ENCODE results near the gene NKG7.

The NKG7 gene

GRCh38 chr19:51389143-51389542 lies 16.7 kb upstream of the NKG7 start:
- no peak for DNase-seq

DNA sequence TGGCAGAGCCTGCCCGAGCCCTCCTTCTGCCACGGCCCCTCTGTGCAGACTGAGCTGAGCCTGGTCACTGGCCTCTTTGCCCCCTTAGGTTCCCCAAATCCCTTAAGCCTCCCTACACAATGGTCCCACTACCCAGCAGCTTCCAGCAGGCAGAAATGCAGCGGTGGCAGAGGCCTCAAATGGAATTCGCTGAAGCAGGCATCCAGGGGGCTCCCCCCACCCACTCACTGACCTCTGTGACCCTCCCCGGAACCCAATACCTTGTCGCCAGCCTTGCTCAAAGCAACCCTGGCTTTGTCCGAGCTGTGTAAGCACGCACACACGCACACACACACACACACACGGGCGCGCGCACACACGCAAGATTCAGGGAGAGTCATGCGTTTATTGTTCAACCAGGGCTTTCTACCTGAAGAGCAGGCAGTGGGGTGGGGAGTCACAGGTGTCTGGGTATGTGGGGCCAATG lies 15.5 kb upstream of the NKG7 start, which contains the start of gene LIM2:
LIM2 (minus strand) TSS at position 51 of the 466 bp plus-strand sequence. CDS start 531 bp downstream, outside the sequence.
- DNase-seq, result no peak

- DNase-seq, result no peak
Measured at GRCh38 chr19:51386882-51387520, 14.5 kb upstream of the NKG7 start.

DNA sequence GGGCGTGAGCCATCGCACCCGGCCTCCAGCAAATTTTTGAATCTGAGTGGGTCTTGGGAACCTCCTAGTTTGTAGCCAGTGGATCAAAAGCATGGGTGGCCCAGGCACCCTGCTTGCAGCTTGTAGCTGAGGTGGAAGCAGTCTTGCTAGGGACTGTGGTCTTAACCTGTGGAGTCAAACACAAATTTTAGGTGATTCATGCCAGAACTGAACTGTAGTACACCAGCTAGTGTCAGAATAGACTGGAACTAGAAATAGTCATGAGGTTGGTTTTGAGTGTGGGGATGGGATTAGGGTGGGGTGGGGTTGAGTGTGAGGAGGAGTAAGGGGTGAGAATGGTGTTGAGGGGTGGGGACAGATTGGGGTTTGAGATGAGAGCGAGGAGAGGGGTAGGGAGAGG lies 9.6 kb upstream of the NKG7 start:
- no peak for DNase-seq

GRCh38 chr19:51380379-51380778 lies 7.9 kb upstream of the NKG7 start:
- DNase-seq, result no peak

DNA sequence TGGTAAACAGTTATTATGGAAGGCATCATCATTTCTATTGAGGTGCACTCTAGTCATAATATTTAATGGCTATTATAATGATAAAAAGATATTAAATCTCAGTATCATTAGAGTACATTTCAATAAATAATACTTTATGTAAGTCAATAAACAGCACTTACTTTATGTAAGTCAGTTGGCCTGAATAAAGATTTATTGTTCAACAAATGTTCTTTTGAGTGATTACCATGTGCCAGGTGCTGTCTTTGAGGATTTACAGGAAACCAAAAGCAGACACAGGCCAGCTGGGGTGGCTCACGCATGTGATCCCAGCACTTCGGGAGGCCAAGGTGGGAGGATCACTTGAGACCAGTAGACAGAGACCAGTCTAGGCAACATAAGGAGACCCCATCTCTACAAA lies 5.0 kb upstream of the NKG7 start:
- no peak for DNase-seq

DNA sequence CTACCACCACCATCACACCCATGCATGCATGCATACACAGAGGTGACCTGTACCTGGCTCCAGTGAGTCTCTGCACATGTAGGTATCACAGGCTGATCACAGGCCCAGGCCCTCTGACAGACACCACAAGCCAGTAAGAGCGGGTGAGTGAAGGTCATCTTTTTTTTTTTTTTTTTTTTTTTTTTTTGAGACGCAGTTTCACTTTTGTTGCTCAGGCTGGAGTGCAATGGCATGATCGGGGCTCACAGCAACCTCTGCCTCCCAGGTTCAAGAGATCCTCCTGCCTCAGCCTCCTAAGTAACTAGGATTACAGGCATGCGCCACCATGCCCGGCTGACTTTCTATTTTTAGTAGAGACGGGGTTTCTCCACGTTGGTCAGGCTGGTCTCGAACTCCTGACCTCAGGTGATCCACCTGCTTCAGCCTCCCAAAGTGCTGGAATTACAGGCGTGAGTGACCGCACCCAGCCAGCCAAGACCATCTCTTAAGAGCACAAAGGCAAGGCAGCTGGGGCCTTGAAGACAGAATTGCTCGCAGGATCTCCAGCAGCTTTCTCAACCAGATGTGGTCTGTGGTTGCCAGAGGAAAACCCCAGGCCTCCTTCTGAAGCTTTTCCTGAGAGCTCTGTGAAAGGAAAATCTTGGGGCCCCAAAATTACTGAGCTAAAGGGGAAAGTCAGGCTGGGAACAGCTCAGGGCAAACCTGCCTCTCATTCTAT lies 3.2 kb upstream of the NKG7 start:
- DNase-seq, result no peak

GRCh38 chr19:51372021-51372648 lies 319 bp downstream of the NKG7 start:
- DNase-seq, result no peak

GRCh38 chr19:51371186-51371690 lies 1.2 kb downstream of the NKG7 start:
- DNase-seq, result no peak

GRCh38 chr19:51370230-51370629 lies 2.2 kb downstream of the NKG7 start:
- DNase-seq, result no peak

GRCh38 chr19:51368366-51369282 lies 3.8 kb downstream of the NKG7 start, which contains the start of gene CLDND2:
CLDND2 (minus strand) TSS chr19:51369003; CDS start chr19:51368577, 426 bp downstream.
- no peak for DNase-seq

DNA sequence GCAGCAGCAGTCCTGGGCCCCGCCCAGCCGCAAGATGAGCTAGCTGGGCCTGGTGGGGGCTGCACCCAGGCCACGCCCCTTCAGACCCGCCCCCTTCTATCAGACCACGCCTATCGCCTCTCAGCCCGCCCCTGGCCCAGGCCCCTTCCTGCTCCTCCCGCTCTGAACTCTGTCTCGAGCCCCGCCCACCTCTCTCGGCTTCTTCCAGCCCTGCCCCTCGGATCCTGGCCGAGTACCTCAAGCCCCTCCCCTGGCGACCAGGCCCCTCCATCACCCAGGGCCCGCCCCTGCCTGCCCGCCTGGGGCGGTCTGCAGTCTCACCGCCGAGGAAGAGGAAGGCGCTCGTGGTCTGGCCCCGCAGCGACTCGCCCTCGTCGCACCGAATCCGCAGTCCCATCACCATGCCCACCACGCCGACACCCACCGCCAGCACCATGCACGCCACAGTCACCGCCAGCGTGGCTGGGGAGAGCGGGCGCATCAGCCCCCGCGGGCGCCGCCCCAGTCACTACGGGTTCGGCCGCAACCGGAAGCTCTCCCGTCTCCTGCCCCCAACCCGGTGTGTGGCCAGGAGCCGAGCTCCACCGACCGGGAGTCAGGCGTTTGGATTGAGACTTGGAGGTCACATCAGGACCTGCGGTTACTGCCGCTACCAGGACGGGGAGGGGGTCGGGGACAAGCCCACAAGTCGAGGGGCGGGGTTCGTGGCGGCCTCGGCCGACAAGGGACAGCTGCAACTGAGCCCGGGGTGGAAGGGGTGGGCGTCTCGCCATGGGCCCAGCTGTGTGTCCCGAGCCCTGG lies 4.7 kb downstream of the NKG7 start:
- peak; percentile 97 for DNase-seq

DNA sequence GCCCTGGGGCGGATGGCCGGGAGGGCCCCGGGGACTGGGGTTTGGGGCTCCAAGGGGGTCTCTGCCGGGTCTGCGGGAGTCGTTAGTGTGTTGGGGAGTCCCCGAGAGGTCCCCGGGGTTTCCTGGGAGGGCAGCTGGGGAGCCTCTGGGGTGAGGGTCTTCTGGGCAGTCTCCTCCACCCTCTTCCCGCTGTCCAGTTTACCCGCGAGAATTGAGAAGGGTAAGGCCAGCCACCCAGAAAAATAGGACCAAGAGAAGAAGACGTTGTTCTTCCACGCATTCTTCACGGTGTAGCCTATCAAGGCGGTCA lies 5.2 kb downstream of the NKG7 start:
- no peak for DNase-seq

GRCh38 chr19:51366389-51367254 lies 5.8 kb downstream of the NKG7 start:
- DNase-seq, result peak; percentile 98

GRCh38 chr19:51365965-51366388 lies 6.5 kb downstream of the NKG7 start, which contains the start of gene ETFB:
ETFB (minus strand) TSS chr19:51366388; CDS start chr19:51366326, 62 bp downstream.
- no peak for DNase-seq

GRCh38 chr19:51365211-51365964 lies 7.1 kb downstream of the NKG7 start:
- DNase-seq, result no peak

DNA sequence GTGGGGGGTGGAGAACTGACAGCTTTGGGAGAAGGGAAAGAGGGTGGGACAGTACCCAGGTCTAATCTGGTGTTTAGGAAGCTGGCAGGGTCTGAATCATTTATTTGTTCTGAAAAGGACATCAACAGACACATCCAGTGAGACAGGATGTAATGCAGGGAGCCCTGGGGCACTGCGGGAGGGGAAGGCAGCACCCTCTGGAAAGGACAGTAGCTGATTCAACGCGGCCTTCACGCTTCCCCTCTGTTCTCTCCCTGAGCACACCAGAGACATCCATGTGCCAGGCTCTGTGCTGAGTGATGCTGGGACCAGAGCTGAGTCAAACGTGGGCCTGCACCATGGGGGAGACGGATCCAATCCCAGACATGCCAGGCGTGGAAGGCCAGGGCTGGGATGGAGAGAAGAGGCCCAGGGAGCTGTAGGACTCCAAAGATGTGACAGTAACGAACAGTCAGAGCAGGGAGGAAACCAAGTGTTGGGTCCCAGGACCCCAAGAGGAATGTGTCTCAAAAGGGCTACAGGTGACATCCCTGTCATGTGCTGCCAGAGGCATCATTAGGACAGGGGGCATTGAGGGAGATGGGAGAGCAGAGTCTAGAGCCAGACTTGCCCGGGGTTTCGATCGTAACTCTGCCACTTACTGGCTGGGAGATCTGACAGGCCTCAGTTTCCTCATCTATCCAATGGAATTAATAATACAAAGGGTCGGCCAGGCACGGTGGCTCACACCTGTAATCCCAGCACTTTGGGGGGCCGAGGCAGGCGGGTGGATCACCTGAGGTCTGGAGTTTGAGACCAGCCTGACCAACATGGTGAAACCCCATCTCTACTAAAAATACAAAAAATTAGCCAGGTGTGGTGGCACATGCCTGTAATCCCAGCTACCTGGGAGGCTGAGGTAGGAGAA lies 8.0 kb downstream of the NKG7 start:
- DNase-seq, result no peak

DNA sequence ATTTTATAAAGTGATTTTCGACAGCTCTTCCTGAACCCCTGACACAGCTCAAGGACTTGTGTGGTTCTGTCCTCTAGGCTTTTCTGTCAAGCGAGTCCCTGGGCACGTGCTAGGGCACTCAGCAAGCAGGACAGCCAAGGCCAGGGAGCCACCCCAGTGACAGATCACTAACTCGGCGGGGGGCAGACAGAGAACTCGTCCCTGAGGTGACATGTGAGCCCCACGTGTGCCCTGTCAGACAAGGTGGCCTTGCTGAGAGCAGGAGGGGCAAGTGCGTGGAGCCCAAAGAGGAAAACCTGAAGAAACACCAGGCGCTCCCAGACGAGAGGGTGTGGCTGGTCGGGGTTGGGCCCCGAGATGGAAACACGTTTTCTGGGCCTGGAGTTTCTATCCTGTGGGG lies 11.2 kb downstream of the NKG7 start:
- DNase-seq, result no peak

- no peak for DNase-seq
Measured at GRCh38 chr19:51359294-51359693, 13.2 kb downstream of the NKG7 start.
